Lower lobe of right lung (tissue), 2 donors: ENCODE results near the gene DCX. TPM values are rescaled to one million over a fixed set of nuclear protein-coding genes. Genes with fewer than 3 reads are reported as not detected.

ENCODE experiments used
- ATAC-seq, 2 donors: fragments of 200-7000 bp; cut with Tn5 transposase; one replicate each; pipeline ENCODE4 v1.9.1; 2020 to 2022; ENCODE audit warnings: mild to moderate bottlenecking in 2 of 2, moderate library complexity in 2 of 2
- DNase-seq: peaks from one replicate; pipeline ENCODE4 v3.0.0-alpha.2; 2020
- H3K27ac ChIP-seq: fragments of 200-600 bp; one replicate; pipeline ENCODE4 v1.8.0; 2022
- H3K27me3 ChIP-seq: fragments of 200-600 bp; one replicate; pipeline ENCODE4 v1.8.0; 2022; ENCODE audit warnings: low read depth
- H3K36me3 ChIP-seq: fragments of 200-600 bp; one replicate; pipeline ENCODE4 v1.8.0; 2022; ENCODE audit warnings: mild to moderate bottlenecking
- H3K4me1 ChIP-seq: fragments of 200-600 bp; one replicate; pipeline ENCODE4 v1.8.0; 2022
- H3K4me3 ChIP-seq: fragments of 200-600 bp; one replicate; pipeline ENCODE4 v1.8.0; 2022; ENCODE audit warnings: mild to moderate bottlenecking
- H3K9me3 ChIP-seq: fragments of 200-600 bp; one replicate; pipeline ENCODE4 v1.8.0; 2022
- intact Hi-C: fragments of 100-400 bp; cut with DNase I; formaldehyde crosslinking; loops from one replicate; pipeline ENCODE4 v1.11.0; 2022
- total RNA-seq: library from RNA; stranded (reverse); fragmentation: NEBNext Ultra II Directional; extraction: Animal tissue kit (Norgen Biotek cat#: 25700); gene quantifications from one replicate; pipeline ENCODE4 v1.2.1, GENCODE V29; 2021
- TF ChIP-seq, protein P1 (sequence below): fragments of 200-600 bp; IDR thresholded peaks from one replicate; pipeline ENCODE4 v1.8.0; 2022; ENCODE audit warnings: antibody characterized with exemption, mild to moderate bottlenecking
- donor health status: DM: no; HTN: yes; CAD: no; lungs with severe emphysema.

DCX gene
- total RNA-seq, 1 donor from 2014 or later, result not detected

DNA sequence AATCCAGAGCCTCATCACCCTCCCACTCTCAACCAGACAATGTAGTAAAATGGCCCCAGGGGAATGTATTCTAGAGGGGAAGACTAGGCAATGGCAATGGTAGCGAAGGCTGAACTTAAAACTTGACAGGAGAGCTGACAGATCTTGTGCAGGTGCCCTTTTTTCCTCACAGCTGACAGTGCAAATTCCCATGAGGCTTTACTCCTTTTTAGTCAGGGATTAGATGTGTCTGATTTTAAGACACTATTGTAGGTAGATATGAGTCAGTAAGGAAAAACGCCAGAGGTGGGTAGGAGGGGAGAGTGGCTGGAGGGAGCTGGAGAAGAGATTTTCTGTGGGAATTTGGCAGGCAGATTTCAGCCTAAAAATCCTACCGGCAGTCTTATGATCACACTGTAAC, 152.4 kb downstream of the DCX start:
- no peak overlapping the region for H3K27ac ChIP-seq
- DNase-seq (no peak), ATAC-seq (no peak)
- H3K4me3 ChIP-seq, result no peak overlapping the region
- H3K36me3 ChIP-seq, result no peaks in the 10 kb centered on the region
- H3K4me1 ChIP-seq, result no peaks in the 10 kb centered on the region
- H3K9me3 ChIP-seq, result no peaks in the 10 kb centered on the region
- intact Hi-C loops, result no loop called here
- no peaks in the 10 kb centered on the region for H3K27me3 ChIP-seq
- TF ChIP-seq, protein P1, sequence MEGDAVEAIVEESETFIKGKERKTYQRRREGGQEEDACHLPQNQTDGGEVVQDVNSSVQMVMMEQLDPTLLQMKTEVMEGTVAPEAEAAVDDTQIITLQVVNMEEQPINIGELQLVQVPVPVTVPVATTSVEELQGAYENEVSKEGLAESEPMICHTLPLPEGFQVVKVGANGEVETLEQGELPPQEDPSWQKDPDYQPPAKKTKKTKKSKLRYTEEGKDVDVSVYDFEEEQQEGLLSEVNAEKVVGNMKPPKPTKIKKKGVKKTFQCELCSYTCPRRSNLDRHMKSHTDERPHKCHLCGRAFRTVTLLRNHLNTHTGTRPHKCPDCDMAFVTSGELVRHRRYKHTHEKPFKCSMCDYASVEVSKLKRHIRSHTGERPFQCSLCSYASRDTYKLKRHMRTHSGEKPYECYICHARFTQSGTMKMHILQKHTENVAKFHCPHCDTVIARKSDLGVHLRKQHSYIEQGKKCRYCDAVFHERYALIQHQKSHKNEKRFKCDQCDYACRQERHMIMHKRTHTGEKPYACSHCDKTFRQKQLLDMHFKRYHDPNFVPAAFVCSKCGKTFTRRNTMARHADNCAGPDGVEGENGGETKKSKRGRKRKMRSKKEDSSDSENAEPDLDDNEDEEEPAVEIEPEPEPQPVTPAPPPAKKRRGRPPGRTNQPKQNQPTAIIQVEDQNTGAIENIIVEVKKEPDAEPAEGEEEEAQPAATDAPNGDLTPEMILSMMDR, result no peak

DNA sequence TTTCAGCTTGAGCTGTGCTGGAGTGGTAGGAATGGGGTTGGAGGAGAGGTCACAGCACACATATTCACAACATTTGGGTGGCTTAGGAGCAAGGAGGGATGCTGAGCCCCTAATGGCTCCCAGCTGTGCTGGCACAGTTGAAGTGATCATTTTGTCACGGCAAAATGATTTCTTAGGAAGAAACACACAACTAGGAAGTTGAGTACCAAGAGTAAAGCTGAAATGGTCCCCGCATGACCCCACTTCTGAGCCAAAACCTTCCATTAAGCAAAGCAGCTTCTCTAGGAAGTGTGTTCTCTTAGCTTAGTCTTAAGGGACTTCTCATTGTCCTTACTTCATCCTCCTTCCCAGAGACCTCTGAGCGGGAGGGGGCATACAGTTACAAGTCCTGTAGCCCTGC, 154.3 kb downstream of the DCX start:
- ATAC-seq, result no peak

DNA sequence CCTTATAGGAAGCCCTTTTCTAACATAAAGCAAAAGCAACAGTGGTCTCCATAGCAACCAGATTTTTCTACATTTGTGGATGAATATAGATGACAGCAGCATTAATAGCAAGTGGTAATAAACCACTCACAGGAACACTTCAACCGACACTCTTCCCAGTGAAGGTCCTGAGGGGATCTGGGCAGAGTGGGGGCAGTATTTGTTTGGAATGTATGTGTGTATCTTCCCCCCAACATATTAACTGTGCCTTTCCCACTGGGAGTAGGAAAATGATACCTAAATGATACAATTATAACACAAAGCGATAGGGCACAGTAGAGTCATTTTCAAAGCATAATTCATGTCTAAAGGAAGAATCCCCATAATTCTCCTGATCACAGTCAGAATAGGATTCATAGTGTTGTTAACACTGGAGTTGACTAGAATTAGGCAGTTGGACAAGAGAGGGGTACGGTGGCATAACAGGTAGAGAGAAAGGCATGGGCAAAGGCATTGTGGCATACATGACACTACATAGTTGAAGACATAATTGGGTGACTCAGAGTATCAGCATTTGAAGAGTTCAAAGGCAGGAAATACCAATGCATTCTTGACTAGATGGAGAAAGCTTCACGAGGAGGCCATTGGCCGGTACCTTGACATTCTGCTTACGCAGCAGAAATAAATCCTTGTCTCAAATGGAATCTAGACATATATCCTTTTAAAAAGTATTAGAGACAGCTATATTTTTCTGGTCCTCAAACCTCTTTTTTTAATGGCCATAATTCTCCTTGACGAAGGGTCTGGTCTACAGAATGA, 156.9 kb downstream of the DCX start:
- no peaks in the 10 kb centered on the region for H3K36me3 ChIP-seq
- H3K4me1 ChIP-seq, result no peaks in the 10 kb centered on the region
- DNase-seq (no peak), ATAC-seq (no peak)
- intact Hi-C loops, result no loop called here
- no peak overlapping the region for H3K4me3 ChIP-seq
- no peaks in the 10 kb centered on the region for H3K27me3 ChIP-seq
- H3K27ac ChIP-seq, result no peak overlapping the region
- TF ChIP-seq, protein P1, result no peak
- H3K9me3 ChIP-seq, result no peaks in the 10 kb centered on the region

More for the DNA sequence above, 154.3 kb downstream of the DCX start:
- TF ChIP-seq, protein P1, result no peak
- Histone ChIP-seq H3K27me3 (no peaks in the 10 kb centered on the region), H3K4me3 (no peak overlapping the region), H3K9me3 (no peaks in the 10 kb centered on the region), H3K27ac (no peak overlapping the region), H3K4me1 (no peaks in the 10 kb centered on the region), H3K36me3 (no peaks in the 10 kb centered on the region)
- intact Hi-C loops, result no loop called here
- DNase-seq, result no peak

DNA sequence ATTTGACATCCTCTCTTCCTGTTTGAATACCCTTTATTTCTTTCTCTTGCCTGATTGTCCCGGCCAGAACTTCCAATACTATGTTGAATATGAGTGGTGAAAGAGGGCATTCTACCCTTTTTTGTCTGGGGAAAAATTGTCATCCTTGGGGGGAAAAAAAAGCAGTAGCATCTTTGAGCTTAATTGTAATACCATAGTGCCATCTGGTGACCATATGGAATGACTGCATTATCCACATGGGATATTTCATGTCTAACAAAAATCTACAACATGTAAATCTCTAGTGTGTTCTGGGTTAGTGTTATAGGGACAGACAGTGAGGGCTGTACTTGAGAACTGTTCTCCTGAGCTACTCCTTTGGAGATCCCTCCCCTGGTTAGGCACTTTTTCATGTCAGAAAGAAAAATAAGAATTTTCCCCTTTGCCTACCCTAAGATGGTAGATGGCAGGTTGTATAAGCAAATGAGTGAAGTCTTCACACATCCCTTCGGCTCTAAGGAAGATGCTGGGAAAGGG, 167.7 kb downstream of the DCX start:
- Histone ChIP-seq H3K4me1 (no peaks in the 10 kb centered on the region), H3K27ac (no peak overlapping the region), H3K36me3 (no peaks in the 10 kb centered on the region), H3K4me3 (no peak overlapping the region), H3K27me3 (no peaks in the 10 kb centered on the region), H3K9me3 (no peaks in the 10 kb centered on the region)
- no peak for ATAC-seq
- intact Hi-C loops, result no loop called here
- TF ChIP-seq, protein P1, result peak; percentile 40
- DNase-seq, result no peak

Other genes with a start within 250 kb of the DCX start
- not detected for gene CAPN6, start 141.7 kb downstream of the DCX start, total RNA-seq
- gene SERTM2, start 99.5 kb upstream of the DCX start, total RNA-seq, result 0.09 TPM